Epidermal melanocyte (primary cell): ENCODE data around the gene CLIP2.
"Not testable (repeated sequence)": the region's sequence is repeated elsewhere in the genome, so short reads cannot be mapped to it uniquely, and the experiment has no call there.

Source experiments
- DNase-seq: peaks from one replicate; pipeline ENCODE4 v3.0.0; 2011; ENCODE audit warnings: low spot score; ENCODE audit not compliant: insufficient read length

The CLIP2 gene

GRCh38 chr7:74297516-74298233 lies 8.5 kb downstream of the CLIP2 start:
- no peak for DNase-seq

- DNase-seq: no peak
Measured at GRCh38 chr7:74299401-74299800, 10.2 kb downstream of the CLIP2 start.

- DNase-seq: no peak
Measured at GRCh38 chr7:74300926-74301325, 11.7 kb downstream of the CLIP2 start.

- DNase-seq: no peak
Measured at GRCh38 chr7:74302745-74303221, 13.6 kb downstream of the CLIP2 start.

GRCh38 chr7:74304550-74304949 lies 15.3 kb downstream of the CLIP2 start:
- DNase-seq: no peak

GRCh38 chr7:74306004-74306729 lies 17.0 kb downstream of the CLIP2 start:
- no peak for DNase-seq

- peak; percentile 43 for DNase-seq
Measured at GRCh38 chr7:74306730-74307469, 17.7 kb downstream of the CLIP2 start.

- DNase-seq: no peak
Measured at GRCh38 chr7:74307738-74308505, 18.7 kb downstream of the CLIP2 start.

GRCh38 chr7:74309181-74309580 lies 20.0 kb downstream of the CLIP2 start:
- DNase-seq: no peak

- DNase-seq: no peak
Measured at GRCh38 chr7:74311305-74311744, 22.1 kb downstream of the CLIP2 start.

- no peak for DNase-seq
Measured at GRCh38 chr7:74312418-74313028, 23.3 kb downstream of the CLIP2 start.

- DNase-seq: not testable (repeated sequence)
Measured at GRCh38 chr7:74315891-74316290, 26.7 kb downstream of the CLIP2 start.

- no peak for DNase-seq
Measured at GRCh38 chr7:74317146-74317782, 28.1 kb downstream of the CLIP2 start.

- no peak for DNase-seq
Measured at GRCh38 chr7:74318043-74318442, 28.8 kb downstream of the CLIP2 start.

- DNase-seq: no peak
Measured at GRCh38 chr7:74320645-74321221, 31.5 kb downstream of the CLIP2 start.

- DNase-seq: not testable (repeated sequence)
Measured at GRCh38 chr7:74322892-74323291, 33.7 kb downstream of the CLIP2 start.

GRCh38 chr7:74324531-74325209 lies 35.5 kb downstream of the CLIP2 start:
- DNase-seq: no peak

GRCh38 chr7:74325210-74325565 lies 36.0 kb downstream of the CLIP2 start:
- no peak for DNase-seq

GRCh38 chr7:74329225-74329624 lies 40.0 kb downstream of the CLIP2 start:
- DNase-seq: no peak
